Esophagus muscularis mucosa (tissue), 3 donors: ENCODE measurements around the gene CALML4.

Source experiments
- POLR2A ChIP-seq: fragments of 450-650 bp; IDR thresholded peaks from one replicate; pipeline ENCODE4 v1.6.1; 2017; ENCODE audit warnings: antibody characterized with exemption, moderate library complexity, mild to moderate bottlenecking, low read depth
- POLR2AphosphoS5 ChIP-seq, 2 donors: sonication (generic); formaldehyde crosslinking; IDR thresholded peaks; one replicate each; pipeline ENCODE4 v1.6.1; 2017; ENCODE audit warnings: antibody characterized with exemption in 2 of 2
- TF ChIP-seq, protein P1 (sequence below), 3 experiments: fragments of 200-600 bp in 2 of 3; fragments of 450-650 bp in 1 of 3; sonication (generic) in 2 of 3; IDR thresholded peaks; one replicate each; pipeline ENCODE4 v1.5.1; 2017 to 2019; ENCODE audit warnings: antibody characterized with exemption in 3 of 3, mild to moderate bottlenecking in 2 of 3, moderate library complexity in 1 of 3

DNA sequence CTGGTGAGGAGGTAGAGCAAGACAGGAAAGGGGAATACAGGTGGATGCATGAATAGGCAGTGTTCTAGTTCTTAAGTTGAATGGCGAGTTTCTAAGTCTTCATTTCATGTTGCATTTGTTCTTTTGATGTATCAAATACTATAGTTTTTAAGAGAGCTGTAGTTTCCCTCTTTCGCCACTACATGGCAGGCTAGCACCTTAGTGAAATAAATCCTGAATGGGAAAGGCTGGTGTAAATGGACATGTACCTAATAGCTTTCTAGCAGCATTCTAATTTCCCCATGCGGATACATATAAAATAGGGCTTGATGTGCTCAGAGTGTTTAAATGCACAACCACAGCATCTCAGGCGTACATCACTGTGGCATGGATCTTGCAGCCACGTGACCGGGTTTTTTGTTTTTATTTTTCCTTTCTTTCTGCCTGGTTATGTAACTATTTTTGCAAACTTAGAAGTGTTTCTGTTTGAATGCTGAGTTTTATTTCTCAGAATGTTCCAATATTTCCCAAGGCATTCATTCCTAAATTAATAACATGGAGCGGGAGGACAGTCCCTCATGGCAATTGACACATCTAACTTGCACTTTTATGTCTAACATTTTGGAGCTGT, 47.9 kb upstream of the CALML4 start:
- TF ChIP-seq, protein P1, sequence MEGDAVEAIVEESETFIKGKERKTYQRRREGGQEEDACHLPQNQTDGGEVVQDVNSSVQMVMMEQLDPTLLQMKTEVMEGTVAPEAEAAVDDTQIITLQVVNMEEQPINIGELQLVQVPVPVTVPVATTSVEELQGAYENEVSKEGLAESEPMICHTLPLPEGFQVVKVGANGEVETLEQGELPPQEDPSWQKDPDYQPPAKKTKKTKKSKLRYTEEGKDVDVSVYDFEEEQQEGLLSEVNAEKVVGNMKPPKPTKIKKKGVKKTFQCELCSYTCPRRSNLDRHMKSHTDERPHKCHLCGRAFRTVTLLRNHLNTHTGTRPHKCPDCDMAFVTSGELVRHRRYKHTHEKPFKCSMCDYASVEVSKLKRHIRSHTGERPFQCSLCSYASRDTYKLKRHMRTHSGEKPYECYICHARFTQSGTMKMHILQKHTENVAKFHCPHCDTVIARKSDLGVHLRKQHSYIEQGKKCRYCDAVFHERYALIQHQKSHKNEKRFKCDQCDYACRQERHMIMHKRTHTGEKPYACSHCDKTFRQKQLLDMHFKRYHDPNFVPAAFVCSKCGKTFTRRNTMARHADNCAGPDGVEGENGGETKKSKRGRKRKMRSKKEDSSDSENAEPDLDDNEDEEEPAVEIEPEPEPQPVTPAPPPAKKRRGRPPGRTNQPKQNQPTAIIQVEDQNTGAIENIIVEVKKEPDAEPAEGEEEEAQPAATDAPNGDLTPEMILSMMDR (IDR thresholded peaks at IDR 0.05) = peak; percentile 85 to 89 (median 89)
- no peak for TF ChIP-seq POLR2A
- TF ChIP-seq POLR2AphosphoS5 (IDR thresholded peaks at IDR 0.05) = no peak
